GM19463 (cell line): ENCODE data around the gene COG7.
"Not testable (repeated sequence)": the region's sequence is repeated elsewhere in the genome, so short reads cannot be mapped to it uniquely, and the experiment has no call there.

ENCODE experiments used
- ATAC-seq: cut with Tn5 transposase; IDR thresholded peaks from one replicate; pipeline ENCODE4 v1.9.1; 2021; ENCODE audit warnings: mild to moderate bottlenecking, moderate library complexity; ENCODE audit not compliant: unreplicated experiment

COG7 gene

GRCh38 chr16:23416816-23417215, 36.2 kb downstream of the COG7 start:
- ATAC-seq, result no peak

DNA sequence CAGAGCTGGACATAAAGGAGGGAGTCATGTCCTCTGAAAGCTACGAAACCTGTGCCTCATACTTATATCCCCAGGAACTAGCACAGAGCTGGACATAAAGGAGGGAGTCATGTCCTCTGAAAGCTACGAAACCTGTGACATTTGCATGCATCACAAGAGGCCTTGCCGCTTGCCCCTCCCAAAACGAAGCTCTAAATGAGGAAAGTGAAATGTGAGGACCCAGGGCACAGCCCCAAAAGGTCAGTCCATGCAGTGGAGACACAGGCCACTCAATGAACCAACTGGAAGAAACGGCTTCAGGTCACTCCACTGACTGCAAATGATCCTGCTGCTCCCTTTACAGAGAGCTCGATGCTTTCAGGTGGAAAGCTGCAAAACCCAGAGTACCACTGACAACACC, 38.3 kb downstream of the COG7 start:
- ATAC-seq, result no peak

- no peak for ATAC-seq
These were observed 42.8 kb downstream of the COG7 start for GRCh38 chr16:23410176-23410575.

- no peak for ATAC-seq
These were observed 43.5 kb downstream of the COG7 start for GRCh38 chr16:23409522-23409921.

- ATAC-seq, result no peak
These were observed 44.1 kb downstream of the COG7 start for GRCh38 chr16:23408823-23409298.

DNA sequence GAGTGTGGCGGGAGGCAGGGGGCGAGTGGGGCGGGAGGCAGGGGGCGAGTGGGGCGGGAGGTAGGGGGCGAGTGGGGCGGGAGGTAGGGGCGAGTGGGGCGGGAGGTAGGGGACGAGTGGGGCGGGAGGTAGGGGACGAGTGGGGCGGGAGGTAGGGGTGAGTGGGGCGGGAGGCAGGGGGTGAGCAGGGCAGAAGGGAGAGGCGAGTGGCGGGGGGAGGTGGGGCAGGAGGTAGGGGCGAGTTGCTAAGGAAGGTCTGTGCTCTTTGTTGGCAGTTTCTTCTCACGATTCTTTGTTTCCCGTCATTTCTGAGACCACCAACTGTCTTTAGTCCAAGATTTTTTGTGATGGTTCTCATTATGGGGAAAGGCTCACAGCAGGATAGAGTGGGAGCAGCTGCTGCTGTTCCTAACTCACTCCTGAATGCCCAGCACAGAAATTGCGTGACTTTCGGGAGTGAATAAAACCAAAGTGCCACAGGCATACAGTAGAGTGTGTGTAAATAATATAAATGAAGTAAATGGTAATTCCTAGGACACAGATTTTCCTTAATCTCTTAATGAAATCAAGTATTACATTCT, 44.7 kb downstream of the COG7 start:
- no peak for ATAC-seq

DNA sequence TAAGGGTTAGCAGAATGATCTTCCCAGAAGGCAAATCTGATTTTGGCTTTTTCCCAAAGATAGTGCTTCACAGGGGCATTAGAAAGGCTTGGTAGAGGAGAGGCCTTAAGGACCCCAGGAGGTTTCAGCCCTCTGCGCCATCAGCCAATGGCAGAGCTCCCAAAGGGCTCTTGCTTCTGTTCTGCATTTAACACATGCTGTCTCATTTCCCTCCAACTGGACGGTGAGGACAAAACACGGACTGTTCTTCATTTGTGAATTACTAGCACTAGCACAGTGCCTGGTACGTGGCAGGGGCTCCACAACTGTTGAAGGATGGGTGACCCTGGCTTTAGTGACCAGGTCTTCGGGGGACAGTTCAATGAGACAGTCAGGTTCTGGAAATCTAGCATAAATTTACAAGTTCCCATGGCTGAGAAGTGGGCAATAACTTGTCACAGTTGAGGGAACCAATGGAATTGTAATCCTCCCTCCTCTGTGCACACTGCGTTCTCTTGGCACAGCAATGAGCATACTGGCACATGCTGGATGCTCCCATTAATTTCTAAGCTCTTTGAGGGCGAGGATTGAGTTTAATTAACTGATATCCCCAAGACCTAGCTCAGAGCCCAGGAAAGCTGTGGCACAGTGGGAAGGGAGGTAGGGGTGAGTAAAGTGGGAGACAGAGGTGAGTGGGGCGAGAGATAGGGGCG, 45.4 kb downstream of the COG7 start:
- no peak for ATAC-seq

- ATAC-seq, result no peak
These were observed 46.3 kb downstream of the COG7 start for GRCh38 chr16:23406546-23407240.

DNA sequence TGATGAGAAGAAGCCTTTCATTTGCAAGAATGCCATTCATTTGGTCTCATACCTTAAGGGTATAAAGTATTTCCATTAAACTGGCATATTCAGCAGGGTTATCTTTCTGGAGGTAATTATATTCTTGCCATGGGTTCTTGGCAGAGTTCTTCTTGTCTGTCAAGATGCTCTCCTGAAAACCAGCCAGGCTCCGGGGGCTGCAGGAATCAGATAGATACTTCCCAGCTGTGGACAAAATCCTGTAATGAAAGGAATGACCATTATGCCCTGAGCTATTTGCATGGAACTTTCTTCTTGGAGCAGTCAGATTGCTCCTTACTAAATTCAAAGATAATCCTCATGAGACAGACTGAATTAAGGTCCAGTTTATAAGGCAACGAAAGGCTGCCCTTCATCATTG, 47.0 kb downstream of the COG7 start:
- no peak for ATAC-seq

GRCh38 chr16:23403547-23403946, 49.4 kb downstream of the COG7 start:
- no peak for ATAC-seq

GRCh38 chr16:23402100-23402499, 50.9 kb downstream of the COG7 start:
- ATAC-seq, result no peak

- ATAC-seq, result no peak
These were observed 51.9 kb downstream of the COG7 start for GRCh38 chr16:23401139-23401538.

- ATAC-seq, result not testable (repeated sequence)
These were observed 52.5 kb downstream of the COG7 start for GRCh38 chr16:23400447-23400846.

DNA sequence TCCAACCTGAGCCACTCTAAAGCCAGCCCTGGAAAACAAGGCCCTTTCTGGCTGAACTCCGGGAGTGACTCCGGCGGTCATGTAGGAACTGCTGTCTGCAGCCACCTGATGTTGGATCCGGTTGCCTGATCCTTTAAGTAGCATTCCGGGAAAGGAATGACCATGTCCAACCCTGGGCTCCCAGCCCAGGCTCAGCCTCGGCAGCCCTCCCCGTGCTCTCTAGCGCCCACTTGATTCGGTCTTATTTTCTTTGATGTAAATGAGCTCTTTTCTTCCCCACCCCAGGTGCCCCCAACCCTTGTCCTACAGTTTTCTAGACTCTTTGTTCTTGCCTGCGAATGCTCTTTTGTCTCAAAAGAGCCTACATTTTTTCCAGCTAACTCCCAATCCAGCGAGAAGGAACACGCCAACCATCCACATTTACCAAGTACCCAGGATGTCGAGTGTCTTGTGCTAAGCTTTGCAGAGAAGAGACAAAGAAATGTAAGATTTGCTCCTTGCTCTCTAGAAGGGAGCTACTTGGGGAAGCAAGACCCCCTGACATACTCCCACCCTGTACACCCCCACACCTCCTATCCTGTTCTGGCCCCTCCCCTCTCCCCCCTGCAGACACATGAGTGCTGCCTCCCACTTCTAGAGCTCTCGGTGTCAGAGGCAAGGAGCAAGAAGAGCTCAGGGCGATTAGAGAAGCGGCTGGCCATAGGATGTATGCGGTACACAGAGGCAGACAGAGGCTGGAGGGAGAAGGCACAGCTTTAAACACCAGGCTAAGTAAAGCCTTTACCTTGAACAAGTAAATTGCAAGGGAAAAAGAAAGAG, 53.8 kb downstream of the COG7 start:
- no peak for ATAC-seq

DNA sequence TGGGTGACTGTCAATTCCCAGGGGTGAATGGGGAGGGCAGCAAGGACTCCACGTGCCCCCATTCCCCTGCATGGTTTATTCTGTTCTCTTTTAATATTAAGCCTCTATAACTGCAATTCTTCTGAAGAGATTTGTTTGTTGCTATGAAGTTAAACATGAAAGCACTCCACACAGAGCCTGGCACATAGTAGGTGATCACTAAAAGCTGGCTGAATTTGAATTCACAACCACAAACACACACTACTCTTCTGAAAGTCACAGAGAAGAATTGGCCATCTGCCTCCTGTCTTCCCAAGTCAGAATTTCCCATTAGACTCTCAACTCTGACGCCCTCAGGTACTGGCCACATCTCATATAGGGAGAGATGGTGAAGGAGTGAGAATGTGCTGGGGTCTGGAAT, 55.5 kb downstream of the COG7 start:
- ATAC-seq, result no peak

GRCh38 chr16:23395732-23396131, 57.3 kb downstream of the COG7 start:
- no peak for ATAC-seq

GRCh38 chr16:23394141-23394831, 58.7 kb downstream of the COG7 start:
- ATAC-seq, result no peak

- ATAC-seq, result no peak
These were observed 60.8 kb downstream of the COG7 start for GRCh38 chr16:23392223-23392600.

DNA sequence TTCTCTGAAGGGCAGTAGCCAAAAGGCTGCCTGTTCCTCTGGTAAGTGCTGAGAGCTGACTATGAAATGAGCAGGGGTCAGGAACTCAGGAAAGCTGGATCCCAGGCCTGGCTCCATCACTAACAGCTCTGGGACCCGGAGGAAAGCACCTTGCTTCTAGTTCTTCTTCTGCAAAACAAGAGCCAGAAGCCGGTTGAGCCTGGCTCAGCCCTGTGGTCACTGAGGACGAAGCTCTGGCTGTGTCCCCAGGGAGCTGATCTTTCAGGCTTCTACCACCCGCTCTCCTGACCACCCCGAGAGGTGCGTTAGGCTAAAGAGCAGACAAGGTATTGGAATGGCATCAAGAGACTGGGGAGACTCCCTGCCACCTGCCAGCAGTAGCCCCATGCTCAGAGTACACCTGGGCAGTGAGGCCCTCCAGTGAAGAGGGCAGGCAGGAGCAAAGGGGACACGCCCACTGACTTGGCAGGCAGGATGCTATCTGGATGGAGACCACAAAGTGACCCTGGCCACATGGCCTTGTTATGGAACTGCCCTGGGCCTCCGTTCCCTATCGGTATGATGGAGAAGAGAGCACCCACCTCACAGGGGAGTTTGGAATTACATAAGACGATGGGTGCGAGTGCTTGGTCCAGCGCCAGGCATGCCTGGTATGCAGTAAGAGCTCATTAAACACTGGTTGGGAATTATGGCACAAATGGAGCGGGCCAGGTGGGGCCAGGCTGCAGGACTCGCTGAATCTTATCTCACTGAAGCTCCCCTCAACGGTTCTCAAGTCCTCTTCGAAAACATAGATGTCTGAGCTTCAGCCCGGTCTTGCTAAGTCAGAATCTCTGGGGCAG, 61.4 kb downstream of the COG7 start:
- ATAC-seq, result no peak

GRCh38 chr16:23389936-23390335, 63.1 kb downstream of the COG7 start:
- not testable (repeated sequence) for ATAC-seq
